GM18505 (cell line): ENCODE measurements around the gene MTX2.

Source experiments
- ATAC-seq: cut with Tn5 transposase; IDR thresholded peaks from one replicate; pipeline ENCODE4 v1.9.1; 2021; ENCODE audit not compliant: unreplicated experiment
- POLR2A ChIP-seq: IDR thresholded peaks from 4 replicates; pipeline ENCODE4 v1.6.1; 2011; ENCODE audit warnings: borderline replicate concordance; ENCODE audit not compliant: insufficient read depth, insufficient read length; ENCODE audit errors: extremely low read depth

The MTX2 gene

DNA sequence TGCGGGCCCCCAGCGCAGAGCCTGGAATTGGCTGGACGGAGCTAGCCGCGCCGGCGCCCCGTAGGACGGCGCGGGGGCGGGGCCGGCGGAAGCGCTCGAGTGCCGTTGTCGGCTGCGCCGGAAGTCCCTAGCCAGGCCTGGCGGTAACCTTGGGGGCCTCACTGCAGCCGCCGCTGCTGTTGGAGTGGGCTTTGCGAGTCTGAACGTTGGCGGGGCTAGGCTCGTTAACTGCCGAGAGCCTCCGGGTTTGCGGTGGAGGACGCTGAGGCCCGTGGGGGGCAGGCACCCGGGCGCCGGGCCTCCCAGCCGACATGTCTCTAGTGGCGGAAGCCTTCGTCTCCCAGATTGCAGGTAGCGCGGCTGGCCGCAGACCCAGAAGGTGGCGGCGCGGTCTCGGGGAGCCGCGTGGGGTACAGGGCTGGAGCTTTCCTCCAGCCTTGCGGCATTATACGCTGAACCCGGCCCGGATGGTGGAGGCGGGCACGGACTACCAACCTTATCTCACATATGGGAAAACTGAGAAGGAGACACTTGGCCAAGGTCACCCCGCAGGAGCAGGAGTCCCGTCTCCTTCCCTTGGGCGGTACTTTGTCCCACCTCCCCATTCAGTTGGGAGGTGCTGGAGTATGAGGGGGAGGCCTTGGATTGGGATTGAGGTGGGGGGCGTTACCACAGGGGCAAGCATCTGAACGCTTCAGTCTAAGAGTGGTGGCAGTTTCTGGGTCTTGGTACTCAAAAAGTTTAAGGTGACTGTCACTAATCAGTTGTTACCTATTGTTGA, at the start of gene MTX2:
Gene MTX2, plus strand, starts transcription at position 124 of the 781 bp plus-strand sequence. Its CDS starts 188 bp downstream, at position 312.
- peak; percentile 95 for ATAC-seq
- TF ChIP-seq POLR2A, result peak; percentile 93

DNA sequence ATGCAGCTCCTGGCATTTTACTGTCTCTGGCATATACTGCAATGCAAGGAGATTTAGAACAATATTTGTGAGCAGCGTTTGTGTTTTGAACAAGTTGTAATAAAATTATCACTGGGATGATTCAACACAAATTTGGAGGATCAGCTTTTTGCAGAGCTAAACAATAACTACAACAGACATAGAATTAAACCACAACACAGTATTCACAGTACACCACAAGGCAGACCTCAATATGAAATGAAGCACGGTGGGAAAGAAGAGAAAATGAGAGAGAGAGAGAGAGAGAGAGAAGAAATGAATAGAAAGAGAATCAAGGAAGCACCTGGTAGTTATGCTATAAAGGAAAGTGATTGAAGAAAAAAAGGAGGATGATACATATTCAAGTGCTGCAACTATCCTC, 41.4 kb upstream of the MTX2 start:
- TF ChIP-seq POLR2A, result no peak
- ATAC-seq, result no peak

DNA sequence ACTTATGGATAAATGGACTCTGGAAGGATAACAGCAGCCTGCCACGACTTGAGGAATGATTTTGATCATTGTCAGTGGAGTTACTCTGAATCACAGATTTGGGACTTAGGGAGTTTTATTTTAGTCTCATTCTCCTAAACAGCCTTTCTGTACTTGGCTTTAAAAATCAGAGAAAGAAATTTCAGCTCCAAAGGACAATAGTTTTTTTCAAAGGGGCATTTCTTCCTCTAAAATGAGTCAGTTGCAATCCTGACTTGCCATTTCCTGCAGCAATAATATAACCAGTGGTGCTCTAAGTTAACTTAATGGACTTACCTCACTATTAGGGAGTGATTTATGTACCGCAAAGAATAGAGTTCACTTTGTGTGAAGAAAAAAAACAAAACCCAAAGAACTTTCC, 35.1 kb upstream of the MTX2 start:
- no peak for ATAC-seq
- TF ChIP-seq POLR2A, result no peak

DNA sequence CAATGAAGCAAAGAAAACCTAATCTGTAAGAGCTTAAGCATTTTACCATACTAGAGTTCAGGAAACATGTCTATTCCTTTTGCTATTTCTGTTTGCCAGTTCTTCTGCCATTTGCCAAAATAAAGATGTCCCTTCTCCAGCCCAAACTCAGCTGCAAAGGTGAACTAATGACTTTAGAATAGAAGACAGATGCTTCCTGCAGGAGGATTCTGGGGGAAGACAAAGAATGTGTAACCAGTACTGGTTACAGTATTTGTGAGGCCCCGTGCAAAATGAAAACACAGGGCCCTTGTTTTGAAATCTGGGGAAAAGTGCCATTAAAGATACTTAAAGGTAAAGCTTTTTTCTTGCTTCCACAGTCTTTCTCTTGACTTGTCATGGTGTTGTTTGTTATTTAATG, 34.3 kb upstream of the MTX2 start:
- ATAC-seq, result no peak
- TF ChIP-seq POLR2A, result no peak

DNA sequence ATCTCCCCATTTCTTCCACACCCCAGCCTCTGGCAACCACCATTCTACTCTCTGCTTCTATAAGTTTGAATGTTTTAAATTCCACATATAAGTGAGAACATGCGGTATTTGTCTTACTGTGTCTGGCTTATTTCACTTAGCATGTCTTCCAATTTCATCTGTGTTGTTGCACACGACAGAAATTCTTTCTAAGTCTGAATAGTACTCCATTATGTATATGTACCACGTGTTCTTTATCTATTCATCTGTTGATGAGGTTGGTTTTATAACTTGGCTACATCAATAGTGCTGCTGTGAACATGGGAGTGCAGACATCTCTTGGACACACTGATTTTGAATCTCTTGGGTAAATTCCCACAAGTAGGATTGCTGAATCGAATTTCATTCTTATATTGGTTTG, 31.8 kb upstream of the MTX2 start:
- ATAC-seq, result no peak
- no peak for TF ChIP-seq POLR2A

DNA sequence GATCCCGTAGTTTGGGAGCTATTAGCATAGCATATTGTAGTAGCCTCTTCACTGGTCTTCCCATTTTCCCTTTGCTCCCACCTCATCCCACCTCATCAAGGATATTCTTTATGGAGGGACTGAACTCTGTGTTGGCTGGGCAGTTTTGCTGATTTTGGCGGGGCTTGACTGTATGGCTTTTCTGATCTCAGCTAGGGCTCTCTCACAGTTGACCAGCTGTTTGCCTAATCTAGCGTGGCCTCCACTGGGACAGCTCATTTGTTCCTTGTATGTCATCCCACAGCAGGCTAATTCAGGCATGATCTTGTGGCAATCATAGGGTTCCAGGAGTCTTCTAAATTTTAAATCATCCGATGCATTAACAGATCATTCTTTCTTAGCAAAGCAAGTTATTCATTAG, 30.2 kb upstream of the MTX2 start:
- no peak for ATAC-seq
- TF ChIP-seq POLR2A, result no peak

DNA sequence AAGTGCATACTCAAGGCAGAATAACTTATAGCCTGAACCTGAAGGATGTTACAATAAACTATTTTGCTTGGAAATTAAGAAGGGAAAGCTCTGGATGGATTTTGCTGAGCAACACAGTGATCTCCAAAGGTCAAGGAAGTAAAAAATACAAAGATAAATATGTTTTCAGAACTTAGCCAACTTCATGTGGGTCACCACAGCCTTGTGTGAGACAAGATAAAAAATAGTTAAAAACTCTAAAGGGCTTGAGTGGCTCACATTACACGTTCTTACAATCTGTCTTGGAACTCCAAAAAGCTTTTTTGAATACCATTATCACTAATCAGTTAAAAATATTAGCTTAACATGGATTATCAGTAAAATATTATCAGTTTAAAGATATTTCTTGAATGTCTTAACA, 28.9 kb upstream of the MTX2 start:
- no peak for ATAC-seq
- TF ChIP-seq POLR2A, result no peak

DNA sequence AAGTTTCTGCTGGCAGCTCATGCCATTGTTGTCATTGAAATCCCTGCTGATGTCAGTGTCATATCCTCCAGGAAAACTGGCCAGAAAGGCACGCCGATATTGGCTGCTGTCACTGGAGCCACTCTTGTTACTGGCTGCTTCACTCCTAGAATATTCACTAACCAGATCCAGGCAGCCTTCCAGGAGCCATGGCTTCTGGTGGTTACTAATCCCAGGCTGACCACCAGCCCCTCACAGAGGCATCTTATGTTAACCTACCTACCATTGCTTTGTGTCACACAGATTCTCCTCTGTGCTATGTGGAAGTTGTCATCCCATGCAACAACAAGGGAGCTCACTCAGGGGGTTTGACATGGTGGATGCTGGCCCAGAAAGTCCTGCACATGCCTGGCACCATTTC, 27.0 kb upstream of the MTX2 start:
- no peak for TF ChIP-seq POLR2A
- ATAC-seq, result no peak

DNA sequence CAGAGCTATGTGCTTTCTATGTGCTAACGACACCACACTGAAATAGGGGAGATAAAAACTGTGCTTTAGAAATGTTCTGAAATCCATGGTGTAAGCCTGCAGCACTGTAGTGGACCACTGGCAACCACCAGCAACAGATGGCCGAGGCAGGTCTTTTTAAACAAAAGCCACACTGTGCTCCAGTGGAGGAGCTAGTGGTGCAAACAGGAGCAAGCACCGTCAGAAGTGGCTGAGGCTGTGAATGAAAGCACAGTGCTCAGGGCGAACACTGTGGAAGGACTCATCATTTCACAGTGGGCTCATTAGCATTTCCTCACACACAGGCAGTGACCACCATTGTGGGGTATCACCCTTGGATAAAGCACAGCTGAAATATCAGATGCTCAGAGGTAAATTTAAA, 22.9 kb upstream of the MTX2 start:
- no peak for ATAC-seq
- TF ChIP-seq POLR2A, result no peak

DNA sequence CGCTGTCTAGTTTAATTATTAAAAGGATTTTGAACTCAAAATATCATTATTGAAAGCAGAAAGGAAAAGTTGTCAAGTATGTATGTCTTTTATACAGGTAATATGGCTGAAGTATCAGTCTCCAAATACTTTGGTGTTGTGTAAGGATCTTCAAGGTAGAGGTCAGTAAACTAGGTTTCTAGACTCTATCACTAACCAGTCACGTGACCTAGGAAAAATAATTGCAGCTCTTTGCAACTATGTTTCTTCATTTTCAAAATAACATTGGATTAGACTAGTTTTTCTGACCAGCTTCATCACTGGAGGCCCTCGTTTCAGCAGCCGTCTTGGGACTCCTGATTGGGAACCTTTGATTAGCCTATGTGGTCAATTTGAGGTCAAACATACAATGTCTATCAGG, 21.4 kb upstream of the MTX2 start:
- ATAC-seq, result no peak
- no peak for TF ChIP-seq POLR2A

DNA sequence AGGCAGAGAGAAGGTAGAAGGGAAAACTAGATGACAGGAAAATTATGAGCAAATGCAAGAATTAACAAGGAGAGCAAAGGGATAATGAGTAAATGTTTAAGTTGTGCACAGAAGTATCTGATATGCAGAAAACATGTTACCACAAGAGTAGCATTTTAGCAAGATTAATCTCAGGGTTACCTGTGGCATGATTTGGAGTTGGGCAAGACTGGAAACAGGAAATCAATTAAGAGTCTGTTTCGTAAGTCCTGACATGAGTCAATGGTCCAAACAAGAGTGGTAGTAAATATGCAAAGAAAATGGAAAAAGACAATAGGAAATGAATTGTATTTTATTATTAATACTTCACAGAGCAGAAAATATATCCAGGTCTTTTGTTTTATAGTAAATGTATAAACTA, 17.3 kb upstream of the MTX2 start:
- TF ChIP-seq POLR2A, result no peak
- no peak for ATAC-seq

DNA sequence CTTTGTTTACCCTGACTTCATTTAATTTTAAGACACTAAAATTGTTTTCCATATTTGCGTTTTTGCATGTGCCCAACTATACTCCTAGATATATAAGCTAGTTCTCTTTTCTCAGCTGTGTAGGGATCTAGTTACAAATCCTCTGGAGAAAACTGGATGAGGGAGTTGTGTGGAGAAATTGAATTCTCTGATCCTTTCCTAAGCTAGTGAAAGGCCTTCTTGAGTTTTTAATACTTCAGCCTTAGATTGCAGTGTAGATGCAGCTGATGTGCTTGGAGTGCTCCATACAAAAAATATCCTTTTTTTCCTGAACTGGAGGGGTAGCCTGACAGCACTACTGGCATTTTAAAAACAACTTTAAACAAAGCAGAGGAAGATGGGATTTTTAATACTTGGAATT, 8.6 kb upstream of the MTX2 start:
- no peak for TF ChIP-seq POLR2A
- no peak for ATAC-seq

DNA sequence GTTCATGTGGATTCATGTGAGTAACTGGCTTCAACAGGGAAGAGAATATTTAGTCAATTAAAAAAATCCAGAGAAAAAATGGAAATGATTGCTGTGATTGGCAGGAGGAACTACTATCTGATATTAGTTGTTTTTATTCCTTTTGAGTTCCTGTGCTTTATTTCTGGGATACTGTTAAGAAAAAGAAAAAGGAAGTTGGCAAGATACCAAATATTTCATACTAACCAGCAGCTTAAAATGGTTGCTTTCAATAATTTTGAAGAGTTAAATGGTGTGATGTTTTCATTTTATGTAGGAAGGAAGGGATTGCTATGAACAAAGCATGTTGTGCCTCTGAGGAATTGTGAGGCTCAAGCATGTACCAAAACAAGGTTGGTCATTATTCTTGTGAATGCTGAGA, 8.1 kb upstream of the MTX2 start:
- no peak for TF ChIP-seq POLR2A

DNA sequence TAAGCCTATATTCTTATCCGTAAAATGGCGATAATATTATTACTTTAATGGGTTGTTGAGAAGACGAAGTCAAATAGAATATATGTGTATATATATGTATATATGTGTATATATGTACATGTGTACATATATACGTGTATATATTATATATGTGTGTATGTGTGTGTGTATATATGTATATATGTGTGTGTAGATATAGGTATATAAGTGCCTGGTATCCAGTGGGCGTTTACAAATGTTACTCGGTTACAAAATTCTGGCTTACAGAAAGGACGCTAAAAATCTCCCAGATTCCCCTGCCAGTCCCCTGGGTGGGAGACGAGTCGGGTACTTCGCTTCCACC, 295 bp upstream of the MTX2 start:
- ATAC-seq, result no peak
- TF ChIP-seq POLR2A, result no peak

More for the DNA sequence above, 8.1 kb upstream of the MTX2 start:
- no peak for ATAC-seq
